SK-N-SH treated with all-trans-retinoic acid at 6 μM for 48 hours (cell line): Measurements from ENCODE around the gene PHLDA2.

Source experiments
- ATAC-seq: fragments of 200-7000 bp; cut with Tn5 transposase; 3 replicates; pipeline ENCODE4 v1.9.1; 2020; ENCODE audit warnings: mild to moderate bottlenecking, moderate library complexity
- ARNTL ChIP-seq: fragments of 450-650 bp; formaldehyde crosslinking; IDR thresholded peaks from 2 replicates; pipeline ENCODE4 v1.5.0; 2020; ENCODE audit warnings: low read depth, mild to moderate bottlenecking, moderate library complexity, borderline replicate concordance
- BACH2 ChIP-seq: fragments of 250-450 bp; sonication (Bioruptor Pico); IDR thresholded peaks from 2 replicates; pipeline ENCODE4 v1.9.0; 2021; ENCODE audit warnings: mild to moderate bottlenecking, borderline replicate concordance
- CSDC2 ChIP-seq: fragments of 250-450 bp; sonication (Bioruptor Pico); IDR thresholded peaks from 2 replicates; pipeline ENCODE4 v1.5.0; 2020; ENCODE audit warnings: mild to moderate bottlenecking, moderate library complexity
- ESRRG ChIP-seq: fragments of 250-450 bp; sonication (Bioruptor Pico); IDR thresholded peaks from 2 replicates; pipeline ENCODE4 v1.6.1; 2021; ENCODE audit warnings: mild to moderate bottlenecking
- GLIS3 ChIP-seq: fragments of 250-450 bp; sonication (Bioruptor Pico); IDR thresholded peaks from 2 replicates; pipeline ENCODE4 v1.5.0; 2020; ENCODE audit warnings: mild to moderate bottlenecking, moderate library complexity
- OSR1 ChIP-seq: fragments of 250-450 bp; sonication (Bioruptor Pico); IDR thresholded peaks from 2 replicates; pipeline ENCODE4 v1.8.0; 2022; ENCODE audit warnings: moderate library complexity, mild to moderate bottlenecking, inconsistent platforms
- PPARA ChIP-seq: fragments of 250-450 bp; sonication (Bioruptor Pico); IDR thresholded peaks from 2 replicates; pipeline ENCODE4 v1.5.0; 2020; ENCODE audit warnings: mild to moderate bottlenecking, borderline replicate concordance
- RARB ChIP-seq: fragments of 250-450 bp; sonication (Bioruptor Pico); IDR thresholded peaks from 2 replicates; pipeline ENCODE4 v1.8.0; 2021; ENCODE audit warnings: mild to moderate bottlenecking, moderate library complexity
- SNAI2 ChIP-seq: fragments of 250-450 bp; sonication (Bioruptor Pico); IDR thresholded peaks from 2 replicates; pipeline ENCODE4 v1.5.0; 2020; ENCODE audit warnings: mild to moderate bottlenecking, moderate library complexity
- TCF4 ChIP-seq: fragments of 250-450 bp; sonication (Bioruptor Pico); IDR thresholded peaks from 2 replicates; pipeline ENCODE4 v1.8.0; 2021; ENCODE audit warnings: mild to moderate bottlenecking, moderate library complexity, borderline replicate concordance
- TOX ChIP-seq: fragments of 250-450 bp; sonication (Bioruptor Pico); IDR thresholded peaks from 2 replicates; pipeline ENCODE4 v1.8.0; 2021; ENCODE audit warnings: mild to moderate bottlenecking, moderate library complexity, borderline replicate concordance
- ZC3H10 ChIP-seq: fragments of 250-450 bp; sonication (Bioruptor Pico); IDR thresholded peaks from 2 replicates; pipeline ENCODE4 v1.5.1; 2021; ENCODE audit warnings: mild to moderate bottlenecking, moderate library complexity
- ZFP3 ChIP-seq: fragments of 250-450 bp; sonication (Bioruptor Pico); IDR thresholded peaks from 2 replicates; pipeline ENCODE4 v1.5.0; 2020; ENCODE audit warnings: mild to moderate bottlenecking, moderate library complexity
- ZFP30 ChIP-seq: fragments of 450-650 bp; formaldehyde crosslinking; IDR thresholded peaks from 2 replicates; pipeline ENCODE4 v1.5.0; 2022; ENCODE audit warnings: mild to moderate bottlenecking, moderate library complexity
- ZNF565 ChIP-seq: fragments of 450-650 bp; formaldehyde crosslinking; conservative IDR thresholded peaks from 2 replicates; pipeline ENCODE4 v1.5.0; 2020; ENCODE audit warnings: low read depth, mild to moderate bottlenecking, moderate library complexity
- ZNF70 ChIP-seq: fragments of 450-650 bp; formaldehyde crosslinking; IDR thresholded peaks from 2 replicates; pipeline ENCODE4 v1.5.0; 2020; ENCODE audit warnings: mild to moderate bottlenecking, moderate library complexity
- ZNF8 ChIP-seq: fragments of 450-650 bp; formaldehyde crosslinking; IDR thresholded peaks from 2 replicates; pipeline ENCODE4 v1.5.0; 2020; ENCODE audit warnings: mild to moderate bottlenecking, moderate library complexity
- TF ChIP-seq, protein P1 (sequence below): fragments of 250-450 bp; sonication (Bioruptor Pico); IDR thresholded peaks from 2 replicates; pipeline ENCODE4 v1.5.0; 2020; ENCODE audit warnings: mild to moderate bottlenecking, moderate library complexity
- TF ChIP-seq, protein P2 (sequence below): fragments of 250-450 bp; sonication (Bioruptor Pico); IDR thresholded peaks from 2 replicates; pipeline ENCODE4 v1.8.0; 2020; ENCODE audit warnings: mild to moderate bottlenecking, moderate library complexity, borderline replicate concordance
- TF ChIP-seq, protein P3 (sequence below): fragments of 250-450 bp; sonication (Bioruptor Pico); IDR thresholded peaks from 2 replicates; pipeline ENCODE4 v1.5.1; 2020; ENCODE audit warnings: low read depth, mild to moderate bottlenecking, moderate library complexity
- TF ChIP-seq, protein P4 (sequence below): fragments of 250-450 bp; sonication (Bioruptor Pico); IDR thresholded peaks from 2 replicates; pipeline ENCODE4 v1.5.1; 2021; ENCODE audit warnings: mild to moderate bottlenecking, moderate library complexity
- TF ChIP-seq, protein P5 (sequence below): fragments of 250-450 bp; sonication (Bioruptor Pico); IDR thresholded peaks from 2 replicates; pipeline ENCODE4 v1.8.0; 2021; ENCODE audit warnings: low read depth, mild to moderate bottlenecking, moderate library complexity, borderline replicate concordance

PHLDA2 gene

DNA sequence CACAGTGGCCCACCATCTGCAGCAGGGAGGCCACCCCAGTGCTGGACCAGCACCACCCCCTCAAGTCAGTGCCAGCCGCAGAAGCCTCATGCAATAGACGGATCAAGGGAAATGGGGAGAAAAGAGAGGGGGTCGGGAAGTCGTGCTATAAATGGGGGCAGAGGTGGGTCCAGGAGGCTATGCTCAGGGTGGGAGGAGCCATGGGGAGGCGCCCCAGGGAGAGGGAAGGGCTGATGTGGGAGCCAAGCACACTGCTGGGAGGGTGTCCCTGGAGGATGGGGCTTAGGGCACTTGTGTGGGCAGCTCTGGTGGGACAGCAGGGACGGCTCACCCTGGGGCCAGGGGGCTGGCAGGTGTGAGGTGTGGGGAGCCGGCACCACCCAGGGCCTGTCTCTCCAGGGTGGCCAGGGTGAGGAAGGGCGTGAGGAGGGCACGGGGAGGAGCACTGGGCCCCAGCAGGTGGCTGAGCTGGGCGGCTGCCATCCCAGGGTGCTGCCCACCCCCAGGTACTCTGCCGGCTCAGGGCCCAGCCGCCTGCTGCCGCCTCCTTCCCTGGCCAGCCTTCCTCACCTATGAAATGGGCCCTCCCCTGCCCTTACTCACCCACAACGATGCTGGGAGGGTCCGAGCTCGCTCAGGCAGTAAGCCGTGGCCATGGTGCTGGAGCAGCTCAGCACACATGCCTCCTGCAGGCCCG is 18.0 kb downstream of the PHLDA2 start:
- ATAC-seq: no peak
- TF ChIP-seq ARNTL (CRISPR knock-in tag) (no peak), CSDC2 (no peak), ZFP3 (CRISPR knock-in tag) (no peak), ZNF70 (CRISPR knock-in tag) (no peak), TCF4 (CRISPR knock-in tag) (no peak), ZNF8 (CRISPR knock-in tag) (no peak), GLIS3 (CRISPR knock-in tag) (no peak), BACH2 (no peak), TOX (CRISPR knock-in tag) (no peak), ZFP30 (no peak), PPARA (CRISPR knock-in tag) (no peak), RARB (no peak), ZC3H10 (CRISPR knock-in tag) (no peak), ESRRG (CRISPR knock-in tag) (no peak), OSR1 (CRISPR knock-in tag) (no peak)
- TF ChIP-seq, protein P1, sequence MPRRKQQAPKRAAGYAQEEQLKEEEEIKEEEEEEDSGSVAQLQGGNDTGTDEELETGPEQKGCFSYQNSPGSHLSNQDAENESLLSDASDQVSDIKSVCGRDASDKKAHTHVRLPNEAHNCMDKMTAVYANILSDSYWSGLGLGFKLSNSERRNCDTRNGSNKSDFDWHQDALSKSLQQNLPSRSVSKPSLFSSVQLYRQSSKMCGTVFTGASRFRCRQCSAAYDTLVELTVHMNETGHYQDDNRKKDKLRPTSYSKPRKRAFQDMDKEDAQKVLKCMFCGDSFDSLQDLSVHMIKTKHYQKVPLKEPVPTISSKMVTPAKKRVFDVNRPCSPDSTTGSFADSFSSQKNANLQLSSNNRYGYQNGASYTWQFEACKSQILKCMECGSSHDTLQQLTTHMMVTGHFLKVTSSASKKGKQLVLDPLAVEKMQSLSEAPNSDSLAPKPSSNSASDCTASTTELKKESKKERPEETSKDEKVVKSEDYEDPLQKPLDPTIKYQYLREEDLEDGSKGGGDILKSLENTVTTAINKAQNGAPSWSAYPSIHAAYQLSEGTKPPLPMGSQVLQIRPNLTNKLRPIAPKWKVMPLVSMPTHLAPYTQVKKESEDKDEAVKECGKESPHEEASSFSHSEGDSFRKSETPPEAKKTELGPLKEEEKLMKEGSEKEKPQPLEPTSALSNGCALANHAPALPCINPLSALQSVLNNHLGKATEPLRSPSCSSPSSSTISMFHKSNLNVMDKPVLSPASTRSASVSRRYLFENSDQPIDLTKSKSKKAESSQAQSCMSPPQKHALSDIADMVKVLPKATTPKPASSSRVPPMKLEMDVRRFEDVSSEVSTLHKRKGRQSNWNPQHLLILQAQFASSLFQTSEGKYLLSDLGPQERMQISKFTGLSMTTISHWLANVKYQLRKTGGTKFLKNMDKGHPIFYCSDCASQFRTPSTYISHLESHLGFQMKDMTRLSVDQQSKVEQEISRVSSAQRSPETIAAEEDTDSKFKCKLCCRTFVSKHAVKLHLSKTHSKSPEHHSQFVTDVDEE (CRISPR knock-in tag): no peak
- TF ChIP-seq, protein P2, sequence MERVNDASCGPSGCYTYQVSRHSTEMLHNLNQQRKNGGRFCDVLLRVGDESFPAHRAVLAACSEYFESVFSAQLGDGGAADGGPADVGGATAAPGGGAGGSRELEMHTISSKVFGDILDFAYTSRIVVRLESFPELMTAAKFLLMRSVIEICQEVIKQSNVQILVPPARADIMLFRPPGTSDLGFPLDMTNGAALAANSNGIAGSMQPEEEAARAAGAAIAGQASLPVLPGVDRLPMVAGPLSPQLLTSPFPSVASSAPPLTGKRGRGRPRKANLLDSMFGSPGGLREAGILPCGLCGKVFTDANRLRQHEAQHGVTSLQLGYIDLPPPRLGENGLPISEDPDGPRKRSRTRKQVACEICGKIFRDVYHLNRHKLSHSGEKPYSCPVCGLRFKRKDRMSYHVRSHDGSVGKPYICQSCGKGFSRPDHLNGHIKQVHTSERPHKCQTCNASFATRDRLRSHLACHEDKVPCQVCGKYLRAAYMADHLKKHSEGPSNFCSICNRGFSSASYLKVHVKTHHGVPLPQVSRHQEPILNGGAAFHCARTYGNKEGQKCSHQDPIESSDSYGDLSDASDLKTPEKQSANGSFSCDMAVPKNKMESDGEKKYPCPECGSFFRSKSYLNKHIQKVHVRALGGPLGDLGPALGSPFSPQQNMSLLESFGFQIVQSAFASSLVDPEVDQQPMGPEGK (CRISPR knock-in tag): no peak
- TF ChIP-seq, protein P3, sequence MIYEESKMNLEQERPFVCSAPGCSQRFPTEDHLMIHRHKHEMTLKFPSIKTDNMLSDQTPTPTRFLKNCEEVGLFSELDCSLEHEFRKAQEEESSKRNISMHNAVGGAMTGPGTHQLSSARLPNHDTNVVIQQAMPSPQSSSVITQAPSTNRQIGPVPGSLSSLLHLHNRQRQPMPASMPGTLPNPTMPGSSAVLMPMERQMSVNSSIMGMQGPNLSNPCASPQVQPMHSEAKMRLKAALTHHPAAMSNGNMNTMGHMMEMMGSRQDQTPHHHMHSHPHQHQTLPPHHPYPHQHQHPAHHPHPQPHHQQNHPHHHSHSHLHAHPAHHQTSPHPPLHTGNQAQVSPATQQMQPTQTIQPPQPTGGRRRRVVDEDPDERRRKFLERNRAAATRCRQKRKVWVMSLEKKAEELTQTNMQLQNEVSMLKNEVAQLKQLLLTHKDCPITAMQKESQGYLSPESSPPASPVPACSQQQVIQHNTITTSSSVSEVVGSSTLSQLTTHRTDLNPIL (CRISPR knock-in tag): no peak
- TF ChIP-seq, protein P4, sequence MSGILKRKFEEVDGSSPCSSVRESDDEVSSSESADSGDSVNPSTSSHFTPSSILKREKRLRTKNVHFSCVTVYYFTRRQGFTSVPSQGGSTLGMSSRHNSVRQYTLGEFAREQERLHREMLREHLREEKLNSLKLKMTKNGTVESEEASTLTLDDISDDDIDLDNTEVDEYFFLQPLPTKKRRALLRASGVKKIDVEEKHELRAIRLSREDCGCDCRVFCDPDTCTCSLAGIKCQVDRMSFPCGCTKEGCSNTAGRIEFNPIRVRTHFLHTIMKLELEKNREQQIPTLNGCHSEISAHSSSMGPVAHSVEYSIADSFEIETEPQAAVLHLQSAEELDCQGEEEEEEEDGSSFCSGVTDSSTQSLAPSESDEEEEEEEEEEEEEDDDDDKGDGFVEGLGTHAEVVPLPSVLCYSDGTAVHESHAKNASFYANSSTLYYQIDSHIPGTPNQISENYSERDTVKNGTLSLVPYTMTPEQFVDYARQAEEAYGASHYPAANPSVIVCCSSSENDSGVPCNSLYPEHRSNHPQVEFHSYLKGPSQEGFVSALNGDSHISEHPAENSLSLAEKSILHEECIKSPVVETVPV: no peak

DNA sequence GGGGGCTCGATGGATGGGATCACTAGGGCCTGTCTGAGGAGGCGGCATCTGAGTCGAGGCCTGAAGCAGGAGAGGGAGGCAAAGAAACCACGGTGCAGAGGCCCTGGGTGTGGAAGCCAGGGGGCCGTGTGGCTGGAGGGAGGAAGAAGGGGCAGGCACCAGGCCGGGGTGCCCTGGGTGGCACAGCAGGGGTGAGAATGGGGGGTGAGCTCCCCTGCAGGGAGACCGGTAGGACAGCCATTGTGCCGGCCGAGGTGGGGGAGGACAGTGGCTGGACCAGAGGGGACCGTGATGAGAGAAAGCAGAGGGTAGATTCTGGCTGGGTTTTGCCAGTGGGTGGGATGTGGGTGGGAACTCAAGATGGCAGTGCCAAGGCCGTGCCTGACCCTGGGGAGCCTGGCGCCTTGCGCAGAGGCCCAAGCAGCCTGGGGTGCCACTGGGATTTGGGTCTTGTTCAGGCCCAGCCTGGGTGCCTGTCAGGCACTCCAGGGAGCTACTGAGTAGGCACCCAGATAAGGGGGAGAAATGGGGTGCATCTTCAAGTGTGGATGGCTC is 18.7 kb downstream of the PHLDA2 start:
- no peak for ATAC-seq
- TF ChIP-seq OSR1 (CRISPR knock-in tag) (no peak), SNAI2 (CRISPR knock-in tag) (no peak), ZNF565 (CRISPR knock-in tag) (no peak), ESRRG (CRISPR knock-in tag) (no peak), ZNF70 (CRISPR knock-in tag) (no peak), TOX (CRISPR knock-in tag) (no peak), CSDC2 (no peak)
- TF ChIP-seq, protein P5, sequence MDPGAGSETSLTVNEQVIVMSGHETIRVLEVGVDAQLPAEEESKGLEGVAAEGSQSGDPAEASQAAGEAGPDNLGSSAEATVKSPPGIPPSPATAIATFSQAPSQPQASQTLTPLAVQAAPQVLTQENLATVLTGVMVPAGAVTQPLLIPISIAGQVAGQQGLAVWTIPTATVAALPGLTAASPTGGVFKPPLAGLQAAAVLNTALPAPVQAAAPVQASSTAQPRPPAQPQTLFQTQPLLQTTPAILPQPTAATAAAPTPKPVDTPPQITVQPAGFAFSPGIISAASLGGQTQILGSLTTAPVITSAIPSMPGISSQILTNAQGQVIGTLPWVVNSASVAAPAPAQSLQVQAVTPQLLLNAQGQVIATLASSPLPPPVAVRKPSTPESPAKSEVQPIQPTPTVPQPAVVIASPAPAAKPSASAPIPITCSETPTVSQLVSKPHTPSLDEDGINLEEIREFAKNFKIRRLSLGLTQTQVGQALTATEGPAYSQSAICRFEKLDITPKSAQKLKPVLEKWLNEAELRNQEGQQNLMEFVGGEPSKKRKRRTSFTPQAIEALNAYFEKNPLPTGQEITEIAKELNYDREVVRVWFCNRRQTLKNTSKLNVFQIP (CRISPR knock-in tag): no peak
- TF ChIP-seq, protein P4: no peak
- TF ChIP-seq, protein P1 (CRISPR knock-in tag): no peak
- TF ChIP-seq, protein P3 (CRISPR knock-in tag): no peak
